Measurements from ENCODE around the gene ACAA2.

ACAA2 gene

DNA sequence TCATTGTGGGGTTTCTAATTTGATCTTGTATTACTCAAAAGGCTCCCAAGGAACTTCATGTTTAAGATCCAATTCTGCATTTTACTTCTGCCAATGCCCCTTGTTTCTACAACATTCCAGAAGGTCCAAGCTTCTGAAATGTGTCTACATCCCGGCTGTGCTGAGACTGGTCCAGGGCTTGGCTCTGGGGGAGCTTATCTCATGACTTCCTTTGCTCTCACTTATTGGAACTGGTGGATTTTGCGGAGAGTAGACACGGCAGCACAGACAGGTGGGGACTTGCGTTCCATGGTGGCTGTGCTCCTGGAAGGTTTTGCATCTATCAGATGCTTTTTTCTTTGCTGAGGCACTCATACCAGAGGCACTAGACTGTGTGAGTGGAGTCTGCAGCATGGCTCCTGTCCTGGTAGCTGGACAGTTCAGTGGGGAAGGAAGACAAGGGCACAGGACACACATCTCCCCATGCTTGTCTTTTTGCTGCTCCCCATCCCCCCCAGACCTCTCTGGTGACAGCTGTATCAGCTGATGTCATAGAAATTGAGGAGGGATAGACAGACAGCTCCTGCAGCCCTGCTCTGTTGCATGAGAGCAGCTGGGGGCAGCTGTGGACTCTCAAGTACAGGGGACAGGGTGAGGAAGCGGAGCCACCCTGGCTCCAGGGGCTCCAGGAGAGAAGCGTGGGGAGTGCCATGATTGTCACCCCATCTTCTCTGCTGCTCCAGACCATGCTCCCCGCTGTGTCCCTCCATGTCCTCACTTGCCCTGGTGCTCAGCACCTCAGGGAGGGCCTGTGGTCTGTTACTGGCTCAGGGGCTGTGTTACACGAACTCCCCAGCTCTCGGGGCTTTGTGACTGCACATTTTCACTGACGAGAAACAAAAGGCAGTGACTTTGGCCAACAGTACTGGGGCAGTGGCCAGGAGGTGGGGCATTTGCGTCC, 46.0 kb downstream of the ACAA2 start:
- DNase-seq (ENCODE audit: low read depth), result no peak

GRCh38 chr18:49766646-49767045, 46.7 kb downstream of the ACAA2 start:
- no peak for DNase-seq (ENCODE audit: low read depth)

- DNase-seq (ENCODE audit: low read depth), result no peak
These were observed 49.3 kb downstream of the ACAA2 start for GRCh38 chr18:49764032-49764431.

DNA sequence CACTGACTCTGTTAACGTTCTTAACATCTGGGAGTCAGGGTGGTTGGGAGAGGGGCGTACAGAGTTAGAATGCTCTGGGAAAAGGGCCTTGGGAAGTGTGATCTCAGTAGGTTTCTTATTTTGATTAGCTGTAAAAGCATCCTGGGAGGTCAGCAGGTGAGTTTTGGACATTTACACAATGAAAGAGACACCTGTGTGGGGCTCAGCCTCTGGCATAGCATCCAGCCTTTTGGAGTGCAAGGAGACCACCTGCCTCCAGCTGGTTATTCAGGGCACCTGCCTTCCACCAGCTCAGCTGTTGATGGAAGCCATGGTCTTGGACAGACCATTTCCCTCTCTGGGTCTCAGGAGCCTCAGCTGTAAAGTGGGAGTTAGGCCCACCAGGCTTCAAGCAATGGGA, 49.7 kb downstream of the ACAA2 start:
- no peak for DNase-seq (ENCODE audit: low read depth)

DNA sequence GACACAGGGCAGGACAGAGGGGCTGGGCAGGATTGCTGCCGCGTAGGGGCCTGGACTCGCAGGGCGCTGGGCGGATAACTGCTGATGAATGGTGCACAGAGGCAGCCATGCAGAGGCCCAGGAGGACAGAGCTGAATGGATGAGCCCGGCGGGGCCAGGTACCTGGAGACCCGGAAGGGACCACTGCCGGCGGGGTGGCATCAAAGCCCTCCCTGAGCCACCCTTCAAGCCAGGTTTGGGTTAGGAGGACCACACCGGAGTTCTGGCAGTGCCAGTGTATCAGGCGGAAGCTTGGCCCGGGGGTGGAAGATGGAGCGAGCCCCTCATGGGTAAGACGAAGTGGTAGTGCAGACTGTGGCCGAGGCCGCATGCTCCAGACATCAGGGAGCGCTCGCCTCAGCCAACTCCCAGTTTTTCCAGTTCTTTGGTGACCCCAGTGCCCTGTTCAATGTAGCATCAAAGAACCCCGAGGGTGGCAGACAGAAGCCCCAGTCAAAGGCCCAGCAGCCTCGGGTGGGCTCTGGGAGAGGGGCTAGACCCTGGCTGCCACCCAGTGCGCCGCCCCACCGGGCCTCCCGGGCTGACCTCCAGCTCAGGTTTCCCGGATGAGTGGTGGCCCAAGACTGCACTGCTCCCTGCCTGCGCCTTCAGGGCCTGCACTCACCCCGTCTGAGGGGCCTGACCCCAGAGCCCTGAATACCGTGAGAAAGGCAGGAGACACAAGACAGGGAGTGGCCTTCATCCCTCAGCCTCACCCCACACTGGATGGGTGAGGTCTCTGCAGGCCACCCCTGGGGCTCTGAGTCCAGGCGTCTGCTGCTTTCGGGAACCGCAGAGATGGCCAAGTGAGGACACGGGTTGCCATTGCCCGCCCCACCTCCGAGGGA, 50.9 kb downstream of the ACAA2 start:
- no peak for DNase-seq (ENCODE audit: low read depth)

DNA sequence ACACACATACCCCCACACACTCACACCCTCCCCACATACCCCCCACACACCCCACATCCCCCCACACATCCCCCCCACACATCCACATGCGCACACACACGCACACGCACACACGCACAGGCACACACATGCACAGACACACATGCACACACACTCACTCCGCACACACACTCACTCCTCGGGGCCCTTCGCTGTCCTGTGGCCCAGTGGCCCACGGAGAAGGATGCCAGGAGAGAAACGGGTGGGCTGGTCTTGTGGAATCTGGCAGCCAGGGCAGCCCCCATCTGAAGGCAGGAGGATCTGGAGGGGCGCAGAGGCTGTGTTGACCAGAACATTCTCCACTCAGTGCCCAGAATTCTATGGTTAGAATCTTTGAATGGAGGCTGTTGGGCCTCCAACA, 51.6 kb downstream of the ACAA2 start:
- DNase-seq (ENCODE audit: low read depth), result no peak

- DNase-seq (ENCODE audit: low read depth), result no peak
These were observed 55.1 kb downstream of the ACAA2 start for GRCh38 chr18:49758263-49758610.

- DNase-seq (ENCODE audit: low read depth), result no peak
These were observed 55.6 kb downstream of the ACAA2 start for GRCh38 chr18:49757513-49758262.

- no peak for DNase-seq (ENCODE audit: low read depth)
These were observed 56.5 kb downstream of the ACAA2 start for GRCh38 chr18:49756671-49757362.

- DNase-seq (ENCODE audit: low read depth), result no peak
These were observed 57.2 kb downstream of the ACAA2 start for GRCh38 chr18:49756135-49756534.

DNA sequence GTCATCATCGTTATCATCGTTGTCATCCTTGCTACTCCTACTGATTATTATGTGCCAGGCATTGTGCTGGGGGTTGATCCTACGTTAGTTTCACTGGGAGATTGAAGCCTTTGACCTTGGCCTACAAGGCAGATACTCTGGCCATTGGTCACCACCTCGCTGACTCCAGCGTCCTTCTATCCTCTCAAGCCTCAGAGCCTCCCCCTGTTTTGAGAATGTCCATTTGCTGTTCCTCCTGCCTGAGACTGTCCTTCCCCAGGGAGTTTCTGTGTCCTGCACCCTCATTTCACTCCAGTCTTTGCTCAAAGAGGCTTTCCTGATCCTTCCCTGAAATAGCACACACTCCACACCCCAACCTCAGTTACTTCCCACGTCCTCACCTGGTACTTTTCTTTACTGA, 57.8 kb downstream of the ACAA2 start:
- no peak for DNase-seq (ENCODE audit: low read depth)

- no peak for DNase-seq (ENCODE audit: low read depth)
These were observed 58.5 kb downstream of the ACAA2 start for GRCh38 chr18:49754866-49755265.

- DNase-seq (ENCODE audit: low read depth), result no peak
These were observed 59.7 kb downstream of the ACAA2 start for GRCh38 chr18:49753643-49754042.

DNA sequence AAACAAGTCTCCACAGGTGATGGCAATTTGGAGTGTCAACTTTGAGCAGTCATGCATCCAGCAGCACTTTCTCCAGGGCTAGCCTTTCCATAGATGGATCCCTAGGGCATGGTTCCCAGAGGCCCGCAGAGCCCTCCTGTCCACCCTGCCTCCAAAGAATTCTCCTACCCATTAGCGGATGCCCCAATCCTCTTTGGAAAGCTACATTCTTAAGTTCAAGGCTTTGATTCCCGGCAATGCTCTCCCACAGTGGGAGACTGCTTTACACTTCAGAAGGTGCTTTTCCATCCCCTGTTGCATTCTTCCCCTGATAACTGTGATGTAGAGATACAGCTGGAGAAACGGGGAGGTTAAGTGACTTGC, 61.3 kb downstream of the ACAA2 start:
- no peak for DNase-seq (ENCODE audit: low read depth)

GRCh38 chr18:49751427-49752094, 61.8 kb downstream of the ACAA2 start:
- no peak for DNase-seq (ENCODE audit: low read depth)

- no peak for DNase-seq (ENCODE audit: low read depth)
These were observed 63.8 kb downstream of the ACAA2 start for GRCh38 chr18:49749563-49749962.

DNA sequence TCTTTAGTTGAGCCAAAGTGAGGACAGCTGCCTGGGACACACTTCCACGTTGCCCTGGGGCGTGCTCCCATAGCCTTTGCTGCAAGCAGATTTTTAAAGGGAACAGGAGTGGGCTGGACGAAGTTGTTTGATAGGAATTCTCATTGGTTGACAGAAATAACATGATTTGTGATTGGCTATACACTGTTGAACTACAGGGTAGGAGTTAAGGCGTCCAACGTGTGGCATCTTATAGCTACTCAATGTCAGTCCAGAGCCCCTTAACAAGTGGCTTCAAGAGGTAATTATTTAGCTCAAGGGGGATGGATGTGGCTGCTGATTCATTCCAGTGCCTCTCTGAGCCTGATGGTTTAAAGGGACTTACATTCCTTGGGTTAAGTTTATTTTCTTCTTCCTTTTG, 65.5 kb downstream of the ACAA2 start:
- no peak for DNase-seq (ENCODE audit: low read depth)

- no peak for DNase-seq (ENCODE audit: low read depth)
These were observed 68.0 kb downstream of the ACAA2 start for GRCh38 chr18:49745045-49746014.

DNA sequence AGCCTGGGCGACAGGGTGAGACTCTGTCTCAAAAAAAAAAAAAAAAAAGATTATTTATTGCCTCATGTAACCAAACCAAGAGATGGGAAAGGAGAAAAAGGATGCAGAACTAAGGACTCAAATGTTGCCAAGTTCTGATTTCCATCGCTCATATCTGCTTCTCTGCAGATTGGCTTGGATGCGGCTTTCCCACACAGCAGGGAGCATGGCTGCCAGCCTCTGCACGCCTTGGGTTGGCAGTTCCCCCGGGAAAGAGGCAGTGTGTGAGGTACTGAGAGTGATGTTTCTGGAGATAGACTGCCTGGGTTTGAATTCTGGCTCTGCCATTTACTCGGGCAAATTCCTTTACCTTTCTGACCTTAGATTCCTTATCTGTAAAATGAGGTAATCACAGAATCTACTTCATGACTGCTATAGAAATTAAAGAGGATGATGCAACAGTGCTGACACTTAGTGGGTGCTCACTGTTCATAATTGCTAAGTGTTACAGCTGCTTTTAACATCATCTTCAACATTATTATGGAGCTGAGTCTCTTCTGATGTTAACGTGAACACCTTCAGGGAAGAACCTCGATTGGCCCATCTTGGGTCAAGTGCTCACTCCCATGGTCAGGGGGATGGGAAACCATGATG, 68.8 kb downstream of the ACAA2 start:
- DNase-seq (ENCODE audit: low read depth), result no peak
